OCI-LY7 (cell line): Measurements from ENCODE around the gene KCNQ1. TPM values are rescaled to one million over a fixed set of nuclear protein-coding genes. Genes with fewer than 3 reads are reported as not detected.

Experiments used
- BruUV-seq: library from RNA; stranded (reverse); fragments of 400-500 nt; replicated peaks from 2 replicates; lab custom pipeline; 2021; lab: Mats Ljungman, UMichigan
- CTCF ChIA-PET: fragments of 300-600 bp; sonication (Branson Sonifier 250); formaldehyde crosslinking; loops from one replicate; lab custom pipeline; 2022; ENCODE audit warnings: antibody characterized with exemption; ENCODE audit not compliant: unreplicated experiment; lab: Charles Lee
- POLR2A ChIA-PET: fragments of 300-600 bp; sonication (Branson Sonifier 250); formaldehyde crosslinking; loops from one replicate; lab custom pipeline; 2022; ENCODE audit warnings: antibody characterized with exemption; lab: Charles Lee
- DNase-seq: peaks from one replicate; pipeline ENCODE4 v3.0.0-alpha.2; 2015; ENCODE audit warnings: low spot score
- H2AFZ ChIP-seq: fragments of 200-600 bp; sonication (generic), shearing (Covaris generic); 2 replicates; pipeline ENCODE4 v1.6.1; 2014; ENCODE audit warnings: mild to moderate bottlenecking, antibody characterized with exemption, low read length, moderate library complexity
- H3K27ac ChIP-seq: fragments of 200-600 bp; sonication (generic); 2 replicates; pipeline ENCODE4 v1.5.1; 2014; ENCODE audit warnings: mixed run types, low read depth, mild to moderate bottlenecking, moderate library complexity, low read length, inconsistent platforms; ENCODE audit not compliant: poor library complexity, severe bottlenecking
- H3K36me3 ChIP-seq: fragments of 200-600 bp; sonication (generic); 2 replicates; pipeline ENCODE4 v1.6.1; 2014; ENCODE audit warnings: mild to moderate bottlenecking, antibody characterized with exemption, low read length, moderate library complexity, mixed read lengths; ENCODE audit not compliant: insufficient read depth
- H3K4me1 ChIP-seq: fragments of 200-600 bp; sonication (generic); 2 replicates; pipeline ENCODE4 v1.5.1; 2014; ENCODE audit warnings: mild to moderate bottlenecking, low read length; ENCODE audit not compliant: insufficient read depth, poor library complexity, severe bottlenecking
- H3K4me2 ChIP-seq: fragments of 200-600 bp; sonication (generic); 2 replicates; pipeline ENCODE4 v1.6.1; 2014; ENCODE audit warnings: mild to moderate bottlenecking, low read length
- H3K4me3 ChIP-seq: fragments of 200-600 bp; sonication (generic); 2 replicates; pipeline ENCODE4 v1.5.1; 2014; ENCODE audit warnings: mild to moderate bottlenecking, low read depth, low read length; ENCODE audit not compliant: poor library complexity, severe bottlenecking
- H3K79me2 ChIP-seq: fragments of 200-600 bp; sonication (generic); 2 replicates; pipeline ENCODE4 v1.6.1; 2016; ENCODE audit warnings: low read depth, mild to moderate bottlenecking, low read length, moderate library complexity, mixed read lengths; ENCODE audit not compliant: insufficient read depth
- H3K9me2 ChIP-seq: fragments of 200-600 bp; sonication (generic); 2 replicates; pipeline ENCODE4 v1.6.1; 2016; ENCODE audit warnings: mild to moderate bottlenecking, low read length, mixed read lengths; ENCODE audit not compliant: insufficient read depth
- H3K9me3 ChIP-seq: fragments of 200-600 bp; sonication (generic); 2 replicates; pipeline ENCODE4 v1.6.1; 2014; ENCODE audit warnings: mild to moderate bottlenecking, mixed run types, low read length, mixed read lengths
- H4K20me1 ChIP-seq: fragments of 200-600 bp; sonication (generic); 2 replicates; pipeline ENCODE4 v1.6.1; 2014; ENCODE audit warnings: mild to moderate bottlenecking, antibody characterized with exemption, low read length, moderate library complexity, mixed read lengths; ENCODE audit not compliant: insufficient read depth
- EZH2phosphoT487 ChIP-seq: fragments of 200-600 bp; sonication (generic); IDR thresholded peaks from 2 replicates; pipeline ENCODE4 v1.6.1; 2018; ENCODE audit warnings: low read depth, borderline replicate concordance, mild to moderate bottlenecking, mixed run types, antibody characterized with exemption, low read length, moderate library complexity, mixed read lengths
- intact Hi-C: fragments of 100-400 bp; cut with micrococcal nuclease; formaldehyde crosslinking; loops from one replicate; pipeline ENCODE4 v1.10.0; 2022; ENCODE audit not compliant: unreplicated experiment
- total RNA-seq, 2 experiments: library from RNA; depleted of rRNA in 1 of 2; stranded (reverse); fragments of >200 nt in 1 of 2; shearing (Covaris generic) in 1 of 2; gene quantifications; 2 replicates each; pipeline ENCODE4 v1.2.3, GENCODE V29; 2014 to 2022
- TF ChIP-seq, protein P1 (sequence below): fragments of 200-600 bp; sonication (generic); conservative IDR thresholded peaks from 2 replicates; pipeline ENCODE4 v1.5.1; 2014; ENCODE audit warnings: mild to moderate bottlenecking, antibody characterized with exemption, low read length, moderate library complexity, mixed read lengths

Gene KCNQ1
- total RNA-seq, 2 experiments from 2014 or later = 0.22 to 1.3 TPM

GRCh38 chr11:2838091-2838490, 393.3 kb downstream of the KCNQ1 start:
- Histone ChIP-seq H3K9me3 (no peaks in the 10 kb centered on the region), H3K4me1 (no peaks in the 10 kb centered on the region), H3K27ac (no peak overlapping the region), H3K4me2 (no peak overlapping the region), H2AFZ (no peak overlapping the region), H3K4me3 (no peak overlapping the region), H3K9me2 (no peaks in the 10 kb centered on the region), H4K20me1 (no peaks in the 10 kb centered on the region), H3K36me3 (no peaks in the 10 kb centered on the region), H3K79me2 (no peaks in the 10 kb centered on the region)
- intact Hi-C loops = no loop called here
- ChIA-PET CTCF (no interaction called here), POLR2A (no interaction called here)
- no peak for TF ChIP-seq EZH2phosphoT487
- TF ChIP-seq, protein P1, sequence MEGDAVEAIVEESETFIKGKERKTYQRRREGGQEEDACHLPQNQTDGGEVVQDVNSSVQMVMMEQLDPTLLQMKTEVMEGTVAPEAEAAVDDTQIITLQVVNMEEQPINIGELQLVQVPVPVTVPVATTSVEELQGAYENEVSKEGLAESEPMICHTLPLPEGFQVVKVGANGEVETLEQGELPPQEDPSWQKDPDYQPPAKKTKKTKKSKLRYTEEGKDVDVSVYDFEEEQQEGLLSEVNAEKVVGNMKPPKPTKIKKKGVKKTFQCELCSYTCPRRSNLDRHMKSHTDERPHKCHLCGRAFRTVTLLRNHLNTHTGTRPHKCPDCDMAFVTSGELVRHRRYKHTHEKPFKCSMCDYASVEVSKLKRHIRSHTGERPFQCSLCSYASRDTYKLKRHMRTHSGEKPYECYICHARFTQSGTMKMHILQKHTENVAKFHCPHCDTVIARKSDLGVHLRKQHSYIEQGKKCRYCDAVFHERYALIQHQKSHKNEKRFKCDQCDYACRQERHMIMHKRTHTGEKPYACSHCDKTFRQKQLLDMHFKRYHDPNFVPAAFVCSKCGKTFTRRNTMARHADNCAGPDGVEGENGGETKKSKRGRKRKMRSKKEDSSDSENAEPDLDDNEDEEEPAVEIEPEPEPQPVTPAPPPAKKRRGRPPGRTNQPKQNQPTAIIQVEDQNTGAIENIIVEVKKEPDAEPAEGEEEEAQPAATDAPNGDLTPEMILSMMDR = no peak
- BruUV-seq = no TSS peak
- no peak for DNase-seq

DNA sequence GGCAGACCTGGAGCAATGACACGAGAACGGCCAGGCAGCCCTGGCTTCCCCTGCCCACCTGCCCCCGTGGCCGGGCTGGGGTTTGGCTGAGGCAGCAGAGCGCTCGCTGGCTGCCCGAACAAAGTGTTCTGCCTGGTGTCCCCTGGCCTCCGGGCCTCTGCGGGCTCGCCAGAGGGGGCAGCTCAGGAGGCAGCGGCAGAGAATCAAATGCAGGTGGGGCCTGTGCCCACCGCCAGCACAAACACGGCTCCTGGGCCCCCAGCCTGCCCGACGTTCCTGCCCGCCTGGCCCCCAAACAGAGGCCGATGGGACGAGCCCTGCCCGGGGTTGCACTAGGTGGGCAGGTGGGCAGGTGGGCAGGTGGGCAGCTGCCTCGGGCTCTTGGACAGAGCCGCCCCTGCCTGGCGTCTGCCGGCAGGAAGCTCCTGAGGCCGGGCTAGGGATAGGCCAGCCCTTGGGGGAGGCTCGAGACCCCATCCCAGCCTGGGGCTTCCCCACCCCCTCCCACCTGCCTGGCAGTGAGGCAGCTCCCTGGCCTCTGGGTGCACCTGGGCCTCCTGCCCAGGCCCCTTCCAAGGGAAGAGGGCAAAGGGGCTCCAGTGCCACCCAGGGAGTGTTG, 394.0 kb downstream of the KCNQ1 start:
- Histone ChIP-seq H2AFZ (no peak overlapping the region), H3K36me3 (no peaks in the 10 kb centered on the region), H3K9me3 (no peaks in the 10 kb centered on the region), H3K79me2 (no peaks in the 10 kb centered on the region), H3K4me3 (no peak overlapping the region), H3K9me2 (no peaks in the 10 kb centered on the region), H4K20me1 (no peaks in the 10 kb centered on the region), H3K27ac (no peak overlapping the region), H3K4me2 (no peak overlapping the region), H3K4me1 (no peaks in the 10 kb centered on the region)
- DNase-seq = no peak
- no TSS peak for BruUV-seq
- POLR2A ChIA-PET = no interaction called here
- intact Hi-C loops = no loop called here
- TF ChIP-seq, protein P1 = no peak
- no peak for TF ChIP-seq EZH2phosphoT487
- CTCF ChIA-PET = no interaction called here

- H3K4me2 ChIP-seq = no peak overlapping the region
- H3K9me2 ChIP-seq = no peaks in the 10 kb centered on the region
- no peaks in the 10 kb centered on the region for H3K79me2 ChIP-seq
- DNase-seq = no peak
- H3K9me3 ChIP-seq = no peaks in the 10 kb centered on the region
- intact Hi-C loops = no loop called here
- H4K20me1 ChIP-seq = no peaks in the 10 kb centered on the region
- BruUV-seq = no TSS peak
- H3K4me1 ChIP-seq = no peaks in the 10 kb centered on the region
- no peaks in the 10 kb centered on the region for H3K36me3 ChIP-seq
- ChIA-PET CTCF (no interaction called here), POLR2A (no interaction called here)
- no peak overlapping the region for H3K27ac ChIP-seq
- TF ChIP-seq, protein P1 = no peak
- TF ChIP-seq EZH2phosphoT487 = no peak
- H3K4me3 ChIP-seq = no peak overlapping the region
- H2AFZ ChIP-seq = no peak overlapping the region
These were observed 394.7 kb downstream of the KCNQ1 start for GRCh38 chr11:2839395-2839943.
